ENCODE data around the gene BIVM. TPM values are rescaled to one million over a fixed set of nuclear protein-coding genes. Genes with fewer than 3 reads are reported as not detected.

Gene BIVM
- total RNA-seq, 1 donor from 2014 or later: 47.9 TPM

GRCh38 chr13:102792396-102792795 lies 6.5 kb upstream of the BIVM start:
- no peak for DNase-seq

DNA sequence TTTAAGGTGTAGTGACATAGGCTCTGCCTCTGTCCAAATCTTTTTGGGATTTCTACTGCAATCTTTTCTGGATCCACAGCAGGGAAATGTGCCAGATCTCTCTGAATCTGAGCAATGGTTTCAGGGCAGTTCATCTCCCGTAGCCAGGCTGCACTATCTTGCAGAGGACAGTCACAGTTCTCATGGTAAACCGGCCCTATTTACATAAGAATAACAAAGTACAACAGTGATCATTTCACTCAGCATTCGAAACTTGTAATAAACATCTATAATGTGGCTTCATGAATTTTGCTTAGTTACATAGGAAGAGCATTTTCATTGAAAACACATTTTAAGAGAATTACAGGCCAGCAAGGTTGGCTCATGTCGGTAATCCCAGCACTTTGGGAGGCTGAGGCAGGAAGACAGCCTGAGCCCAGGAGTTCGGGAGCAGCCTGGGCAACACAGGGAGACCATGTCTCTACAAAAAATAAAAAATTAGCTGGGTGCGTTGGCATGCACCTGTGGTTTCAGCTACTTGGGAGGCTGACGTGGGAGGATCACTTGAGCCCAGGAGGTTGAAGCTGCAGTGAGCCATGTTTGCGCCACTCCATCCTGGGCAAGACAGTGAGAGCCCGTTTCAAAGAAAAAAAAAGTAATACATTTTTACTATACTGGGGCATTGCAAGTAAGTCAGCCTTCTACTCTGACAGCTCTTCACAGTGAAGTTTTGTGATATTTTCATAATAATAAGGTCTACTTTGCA lies 5.1 kb upstream of the BIVM start:
- no peak for DNase-seq

- DNase-seq: no peak
Measured at GRCh38 chr13:102799426-102800144, 666 bp downstream of the BIVM start.

DNA sequence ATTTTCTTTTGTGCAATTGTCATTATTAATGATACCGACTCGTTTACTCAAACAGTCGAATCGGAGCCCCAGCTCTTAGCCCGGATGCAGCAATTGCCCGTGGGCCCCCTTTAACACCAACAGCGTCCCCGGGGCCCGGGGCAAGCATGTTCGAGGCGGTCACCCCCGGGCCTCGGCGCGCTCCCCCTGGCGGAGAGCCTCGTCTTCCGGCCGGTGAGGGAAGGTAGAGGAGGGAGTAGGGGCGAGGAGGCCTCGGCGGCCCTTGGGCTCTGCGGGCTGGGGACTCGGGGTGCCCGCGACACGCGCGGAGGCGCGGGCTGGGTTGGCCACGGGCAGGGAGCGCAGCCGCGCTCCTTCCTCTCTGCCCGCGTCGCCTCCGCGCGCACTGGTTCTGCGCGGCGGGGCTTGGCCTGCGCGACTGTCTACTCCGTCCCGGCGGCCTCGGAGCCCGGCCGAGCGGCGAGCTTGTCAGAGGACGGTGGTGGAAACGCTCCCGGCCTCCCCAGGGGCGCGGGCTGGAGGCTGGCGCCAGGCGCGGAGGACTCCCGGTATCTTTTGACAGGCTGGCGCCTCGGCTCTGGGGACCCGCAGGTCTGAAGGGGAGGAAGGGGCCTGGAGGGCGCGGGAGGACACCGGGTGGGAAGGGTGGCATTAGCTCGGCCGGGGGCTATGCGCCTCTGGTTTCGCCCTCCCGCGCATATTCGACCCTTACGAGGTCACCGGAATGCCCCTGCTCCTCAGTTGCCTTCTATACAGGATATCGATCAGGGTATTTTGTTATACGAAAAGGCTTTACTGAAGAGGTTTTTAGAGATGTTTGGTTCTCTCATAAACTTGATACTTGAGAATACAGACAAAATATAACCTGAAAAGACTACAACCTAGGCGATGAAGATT lies 1.5 kb downstream of the BIVM start:
- peak; percentile 91 for DNase-seq

DNA sequence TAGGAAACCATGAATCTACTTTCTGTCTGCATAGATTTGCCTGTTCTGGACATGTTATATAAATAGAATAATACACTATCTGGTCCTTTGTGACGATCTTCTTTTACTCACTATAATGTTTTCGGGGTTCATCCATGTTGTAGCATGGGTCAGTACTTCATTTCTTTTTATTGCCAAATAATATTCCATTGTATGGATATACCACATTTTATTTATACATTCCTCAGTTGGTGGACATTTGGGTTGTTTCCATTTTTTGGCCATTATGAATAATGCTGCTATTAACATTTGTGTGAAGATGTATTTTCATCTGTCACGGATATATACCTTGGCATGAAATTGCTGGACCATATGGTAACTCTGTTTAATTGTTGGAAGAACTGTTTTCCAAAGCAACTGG lies 6.8 kb downstream of the BIVM start:
- no peak for DNase-seq

- no peak for DNase-seq
Measured at GRCh38 chr13:102807699-102808098, 8.8 kb downstream of the BIVM start.

DNA sequence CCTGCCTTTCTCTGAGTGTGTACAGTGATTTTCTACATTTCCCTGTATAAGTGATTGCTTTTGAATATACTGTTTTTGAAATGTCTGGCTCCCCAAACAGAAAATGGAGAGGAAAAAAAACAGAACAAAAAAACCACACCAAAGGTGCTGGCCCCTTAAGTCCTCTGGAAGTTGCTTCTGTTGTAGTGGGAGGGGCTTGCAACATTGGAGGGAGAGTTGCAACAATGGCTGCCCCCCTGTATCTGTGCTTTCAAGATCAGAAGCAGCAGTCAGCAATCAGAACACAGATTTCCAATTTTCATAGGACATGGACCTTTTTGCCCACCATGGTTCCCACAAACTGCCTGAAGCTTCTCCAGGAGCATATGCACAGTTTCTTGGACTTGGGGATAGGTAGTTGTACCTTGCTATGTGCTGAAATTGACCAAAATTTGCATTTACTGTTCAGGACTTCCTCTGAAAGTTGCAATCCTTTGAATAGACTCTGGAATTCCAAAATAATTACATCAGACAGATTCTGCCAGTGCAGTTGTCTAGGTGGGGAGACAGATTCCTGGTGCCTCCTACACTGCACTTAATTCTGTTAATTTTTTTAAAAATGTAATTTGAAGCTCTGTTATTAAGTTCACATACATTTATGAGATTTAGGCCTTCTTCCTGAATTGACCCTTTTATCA lies 13.8 kb downstream of the BIVM start:
- no peak for DNase-seq

GRCh38 chr13:102814025-102814607 lies 15.2 kb downstream of the BIVM start:
- no peak for DNase-seq

DNA sequence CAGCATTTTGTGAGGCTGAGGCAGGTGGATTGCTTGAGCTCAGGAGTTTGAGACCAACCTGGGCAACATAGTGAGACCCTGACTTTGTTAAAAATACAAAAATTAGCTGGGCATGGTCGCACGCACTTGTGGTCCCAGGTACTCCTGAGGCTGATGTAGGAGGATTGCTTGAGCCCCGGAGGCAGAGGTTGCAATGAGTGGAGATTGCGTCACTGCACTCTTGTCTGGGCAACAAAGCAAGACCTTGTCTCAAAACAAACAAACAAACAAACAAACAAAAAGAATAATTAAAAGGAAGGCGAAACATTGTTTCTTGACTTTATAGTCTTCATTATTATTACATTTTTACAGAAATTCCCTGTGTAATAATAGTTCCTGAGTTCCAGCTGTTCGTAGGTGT lies 15.9 kb downstream of the BIVM start:
- no peak for DNase-seq

- no peak for DNase-seq
Measured at GRCh38 chr13:102815788-102816187, 16.9 kb downstream of the BIVM start.

DNA sequence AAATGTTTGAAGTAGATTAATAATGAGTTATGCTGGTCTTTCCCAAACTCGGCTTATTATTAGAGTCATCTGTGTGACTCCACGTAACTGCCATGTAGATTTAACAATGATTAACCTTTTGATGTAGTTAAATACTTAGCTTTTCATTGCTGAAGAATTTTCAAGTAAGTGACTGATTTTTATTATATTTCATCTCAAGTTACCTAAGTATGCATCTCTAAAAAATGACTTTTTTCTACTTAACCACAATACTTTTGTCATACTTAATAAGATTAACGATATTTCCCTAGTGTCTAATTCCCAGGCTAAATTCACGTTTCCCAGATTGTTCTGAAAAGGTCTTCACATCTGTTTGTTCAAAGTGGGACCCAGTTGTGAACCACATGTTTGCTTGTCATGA lies 17.8 kb downstream of the BIVM start:
- DNase-seq: no peak

- DNase-seq: no peak
Measured at GRCh38 chr13:102817241-102817640, 18.3 kb downstream of the BIVM start.

DNA sequence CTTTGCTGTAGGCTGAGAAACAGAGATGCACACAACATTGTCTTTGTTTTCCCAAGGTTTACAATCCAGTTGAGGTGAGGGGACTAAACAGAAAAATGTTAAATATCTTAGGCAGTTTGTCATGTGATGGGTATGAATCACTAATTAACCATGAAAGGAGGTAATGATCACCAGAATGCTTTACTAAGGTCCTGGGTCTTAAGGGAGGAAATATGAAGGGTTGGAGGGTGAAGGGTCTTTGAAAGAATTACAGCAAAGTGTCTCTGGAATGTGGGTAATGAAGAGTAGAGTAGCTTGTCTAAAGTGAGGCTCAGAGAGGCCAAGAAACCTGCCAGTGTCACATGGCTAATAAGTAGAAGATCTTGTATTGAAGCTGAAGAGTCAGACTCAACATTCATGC lies 19.0 kb downstream of the BIVM start:
- DNase-seq: no peak

DNA sequence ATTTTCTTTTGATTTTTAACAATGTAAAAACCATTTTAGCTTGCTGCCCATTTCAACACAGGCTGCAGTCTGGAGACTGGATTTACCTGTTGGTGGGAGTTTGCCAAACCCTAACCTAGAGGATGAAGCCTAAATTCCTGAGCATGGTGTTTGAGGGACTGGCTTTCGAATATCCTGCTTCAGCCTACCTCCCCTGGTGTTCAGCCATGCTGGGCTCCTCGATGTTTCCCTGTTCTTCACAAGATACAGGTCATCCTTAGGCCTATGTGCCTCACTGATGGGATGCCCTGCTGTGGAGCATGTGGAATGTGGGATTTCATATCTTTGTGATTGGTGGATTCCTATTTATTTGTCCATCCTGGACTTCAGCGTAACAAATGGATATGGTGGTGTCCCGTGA lies 26.5 kb downstream of the BIVM start:
- no peak for DNase-seq

- no peak for DNase-seq
Measured at GRCh38 chr13:102825921-102826706, 27.2 kb downstream of the BIVM start.

- no peak for DNase-seq
Measured at GRCh38 chr13:102830646-102831045, 31.7 kb downstream of the BIVM start.

DNA sequence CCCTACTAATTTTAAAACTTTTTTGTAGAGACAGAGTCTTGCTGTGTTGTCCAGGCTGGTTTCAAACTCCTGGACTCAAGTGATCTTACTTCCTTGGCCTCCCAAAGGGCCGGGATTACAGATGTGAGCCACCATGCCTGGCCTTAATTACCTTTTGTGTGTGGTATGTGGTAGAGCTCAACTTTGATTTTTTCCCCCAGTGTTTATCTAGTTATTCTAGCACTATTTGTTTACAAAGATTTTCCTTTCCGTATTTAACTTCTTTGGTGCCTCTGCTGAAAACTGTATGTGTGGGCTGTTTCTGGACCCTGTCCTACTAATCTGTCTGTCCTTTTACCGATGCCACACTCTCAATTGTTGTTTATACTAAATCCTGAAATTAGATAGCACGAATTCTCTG lies 37.6 kb downstream of the BIVM start:
- DNase-seq: no peak

- no peak for DNase-seq
Measured at GRCh38 chr13:102838273-102838672, 39.4 kb downstream of the BIVM start.

DNA sequence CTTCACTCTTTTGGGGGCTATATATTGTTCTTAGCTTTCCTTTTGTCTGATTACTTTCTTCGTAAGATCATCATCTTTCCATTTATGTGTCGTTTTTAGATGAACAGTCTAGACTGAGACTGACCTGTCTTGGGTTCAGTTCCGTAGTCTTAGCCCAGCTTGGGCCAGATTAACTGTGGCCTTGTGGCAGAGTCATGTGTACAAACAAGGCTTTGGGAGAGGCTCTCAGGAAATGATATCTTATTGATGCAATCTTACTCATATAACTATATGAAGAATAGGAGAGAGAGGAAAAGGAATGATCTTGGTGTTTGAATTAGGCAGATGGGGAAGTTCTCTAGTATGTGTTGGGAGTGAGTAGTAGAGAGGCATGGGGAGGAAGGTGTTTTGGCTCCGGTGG lies 40.1 kb downstream of the BIVM start:
- DNase-seq: no peak

- DNase-seq: no peak
Measured at GRCh38 chr13:102839462-102839861, 40.5 kb downstream of the BIVM start.

DNA sequence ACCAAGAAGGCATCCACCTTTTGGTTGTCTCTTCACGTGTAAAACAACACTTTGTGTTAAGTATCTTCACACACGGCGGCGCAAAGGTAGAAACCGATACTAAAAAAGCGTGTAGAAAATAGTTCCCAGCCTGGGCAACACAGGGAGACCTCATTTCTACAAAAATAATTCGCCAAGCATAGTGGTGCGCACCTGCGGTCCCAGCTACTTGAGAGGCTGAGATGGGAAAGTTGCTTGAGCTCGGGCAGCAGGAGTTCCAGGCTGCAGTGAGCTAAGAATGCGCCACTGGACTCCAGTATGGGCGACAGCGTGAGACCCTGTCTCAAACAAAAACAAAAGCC lies 46.3 kb downstream of the BIVM start:
- no peak for DNase-seq

Measured in tongue (tissue), 2 donors.